HepG2 (cell line): ENCODE measurements around the gene ADCY5. TPM values are rescaled to one million over a fixed set of nuclear protein-coding genes. Genes with fewer than 3 reads are reported as not detected.

Source experiments
- ATAC-seq: fragments of 200-7000 bp; cut with Tn5 transposase; 3 replicates; pipeline ENCODE4 v1.9.1; 2020; ENCODE audit warnings: mild to moderate bottlenecking, moderate library complexity
- BruUV-seq: library from RNA; stranded (reverse); fragments of 400-500 nt; replicated peaks from 2 replicates; lab custom pipeline; 2021; lab: Mats Ljungman, UMichigan
- CTCF ChIA-PET: fragments of 300-600 bp; formaldehyde crosslinking; extraction: SDS; loops from one replicate; lab custom pipeline; 2021; ENCODE audit warnings: low total read pairs, inconsistent platforms, low intra/inter-chr PET ratio; lab: Yijun Ruan, JAX
- POLR2A ChIA-PET: fragments of 350-600 bp; sonication (Branson Sonifier 250); formaldehyde crosslinking; loops from one replicate; lab custom pipeline; 2020; ENCODE audit warnings: antibody characterized with exemption, inconsistent platforms; lab: Yijun Ruan, JAX
- DNase-seq: peaks from one replicate; pipeline ENCODE4 v3.0.0-alpha.2; 2015; ENCODE audit warnings: low spot score
- FAIRE-seq: peaks from 3 replicates; lab custom pipeline; 2011; peaks lifted over from hg19 to GRCh38; lab: Jason Lieb, UNC
- H2AFZ ChIP-seq: one replicate; pipeline ENCODE4 v1.6.1; 2011; ENCODE audit warnings: low read length, inconsistent platforms
- H3K27ac ChIP-seq: fragments of 300-600 bp; 3 replicates; pipeline ENCODE4 v1.8.0; 2011; ENCODE audit warnings: mixed run types, mild to moderate bottlenecking, mixed read lengths, low read length, inconsistent platforms; ENCODE audit not compliant: insufficient read depth; ENCODE audit errors: extremely low read length
- H3K27me3 ChIP-seq, 2 experiments: fragments of 200-600 bp in 1 of 2; 2 replicates in 1 of 2; 3 replicates in 1 of 2; pipeline versions ENCODE4 v1.6.0 to v1.8.0; 2011; ENCODE audit warnings: low read length in 2 of 2, mild to moderate bottlenecking in 2 of 2, moderate library complexity in 2 of 2, inconsistent platforms in 1 of 2; ENCODE audit not compliant: insufficient read depth in 2 of 2, control insufficient read depth in 1 of 2
- H3K36me3 ChIP-seq, 2 experiments: fragments of 200-600 bp in 1 of 2; replicated peaks in 1 of 2; 2 replicates in 1 of 2; 3 replicates in 1 of 2; pipeline versions ENCODE4 v1.5.1 to v1.8.0; 2011; ENCODE audit warnings: low read length in 2 of 2, inconsistent platforms in 1 of 2; ENCODE audit not compliant: insufficient read depth in 2 of 2, control insufficient read depth in 1 of 2
- H3K4me1 ChIP-seq: 2 replicates; pipeline ENCODE4 v1.5.1; 2012; ENCODE audit warnings: low read length, inconsistent platforms; ENCODE audit not compliant: insufficient read depth
- H3K4me2 ChIP-seq: 2 replicates; pipeline ENCODE4 v1.6.0; 2011; ENCODE audit warnings: low read depth, low read length, inconsistent platforms
- H3K4me3 ChIP-seq, 3 experiments: fragments of 200-600 bp in 1 of 3; sonication (generic), shearing (Covaris generic) in 1 of 3; replicated peaks in 1 of 3; 2 replicates each; pipeline ENCODE4 v1.5.1; 2011 to 2016; ENCODE audit warnings: low read length in 3 of 3, inconsistent platforms in 2 of 3, low read depth in 2 of 3, mild to moderate bottlenecking in 2 of 3, control low read depth in 1 of 3, mixed read lengths in 1 of 3; ENCODE audit not compliant: insufficient read depth in 1 of 3
- H3K79me2 ChIP-seq: one replicate; pipeline ENCODE4 v1.6.1; 2011; ENCODE audit warnings: low read length, inconsistent platforms; ENCODE audit not compliant: insufficient read depth
- H3K9ac ChIP-seq: 2 replicates; pipeline ENCODE4 v1.6.0; 2011; ENCODE audit warnings: mild to moderate bottlenecking, low read depth, low read length, inconsistent platforms; ENCODE audit not compliant: insufficient read depth
- H3K9me3 ChIP-seq: 2 replicates; pipeline ENCODE4 v1.5.1; 2012; ENCODE audit warnings: mild to moderate bottlenecking, low read length
- H4K20me1 ChIP-seq: 2 replicates; pipeline ENCODE4 v1.6.0; 2011; ENCODE audit warnings: inconsistent platforms, mild to moderate bottlenecking, low read length, moderate library complexity; ENCODE audit not compliant: insufficient read depth
- CBX1 ChIP-seq: IDR thresholded peaks from one replicate; pipeline ENCODE4 v1.6.1; 2016; ENCODE audit warnings: antibody characterized with exemption, low read depth
- NCOA2 ChIP-seq: sonication (generic); formaldehyde crosslinking; IDR thresholded peaks from 2 replicates; pipeline ENCODE4 v1.8.0; 2022; ENCODE audit warnings: inconsistent platforms
- PRPF4 ChIP-seq: fragments of 200-400 bp; formaldehyde crosslinking; IDR thresholded peaks from 2 replicates; pipeline ENCODE4 v1.6.1; 2016; ENCODE audit warnings: low read length, low read depth; ENCODE audit not compliant: poor library complexity, severe bottlenecking
- RBAK ChIP-seq: sonication (generic); formaldehyde crosslinking; IDR thresholded peaks from 2 replicates; pipeline ENCODE4 v1.5.1; 2020; ENCODE audit warnings: mild to moderate bottlenecking, missing genetic modification reagents
- RFX3 ChIP-seq: IDR thresholded peaks from 2 replicates; pipeline ENCODE4 v1.6.1; 2016; ENCODE audit warnings: missing biosample characterization, missing genetic modification reagents
- SPEN ChIP-seq: sonication (generic); formaldehyde crosslinking; IDR thresholded peaks from 2 replicates; pipeline ENCODE4 v1.5.1; 2020; ENCODE audit warnings: low read depth, mild to moderate bottlenecking, missing genetic modification reagents
- SYNCRIP ChIP-seq: fragments of 200-400 bp; formaldehyde crosslinking; IDR thresholded peaks from 2 replicates; pipeline ENCODE4 v1.6.1; 2018; ENCODE audit warnings: mild to moderate bottlenecking, low read depth, low read length; ENCODE audit not compliant: insufficient read depth
- ZKSCAN5 ChIP-seq: sonication (generic); formaldehyde crosslinking; IDR thresholded peaks from 2 replicates; pipeline ENCODE4 v1.5.1; 2020; ENCODE audit warnings: mild to moderate bottlenecking, missing genetic modification reagents
- ZNF10 ChIP-seq: sonication (generic); formaldehyde crosslinking; IDR thresholded peaks from 2 replicates; pipeline ENCODE4 v1.4.0; 2020; ENCODE audit warnings: mild to moderate bottlenecking, low read depth, missing genetic modification reagents, borderline replicate concordance
- ZNF276 ChIP-seq: sonication (generic); formaldehyde crosslinking; IDR thresholded peaks from 2 replicates; pipeline ENCODE4 v1.4.0; 2020; ENCODE audit warnings: mild to moderate bottlenecking, low read depth, missing genetic modification reagents
- ZNF44 ChIP-seq: sonication (generic); formaldehyde crosslinking; IDR thresholded peaks from 2 replicates; pipeline ENCODE4 v1.5.1; 2020; ENCODE audit warnings: mild to moderate bottlenecking, missing genetic modification reagents
- ZNF484 ChIP-seq: sonication (generic); formaldehyde crosslinking; IDR thresholded peaks from 2 replicates; pipeline ENCODE4 v1.5.1; 2020; ENCODE audit warnings: mild to moderate bottlenecking, low read depth, missing genetic modification reagents, borderline replicate concordance
- WGBS: methylation state at CpG from one replicate; pipeline ENCODE4 v1.1.6; 2017; ENCODE audit warnings: low lambda C conversion rate; 5-methylcytosine and 5-hydroxymethylcytosine counted together
- in situ Hi-C: cut with HindIII; loops from 2 replicates; pipeline ENCODE4 v1.10.0; 2017; ENCODE audit warnings: low pct_unique_long_range_greater_than_20kb; ENCODE audit not compliant: extremely low pct_ligation_motif_present
- intact Hi-C: fragments of 100-400 bp; cut with micrococcal nuclease; formaldehyde crosslinking; loops from one replicate; pipeline ENCODE4 v1.10.0; 2022; ENCODE audit not compliant: unreplicated experiment
- polyA plus RNA-seq, 8 experiments: library from polyadenylated mRNA; depleted of rRNA in 3 of 8; stranded (reverse) in 7 of 8; unstranded in 1 of 8; fragments of >200 nt; fragmentation: Illumina TruSeq in 4 of 8; extraction: Trizol in 4 of 8; gene quantifications; 2 replicates each; pipeline versions ENCODE4 v1.2.1 to v1.2.3, GENCODE V29; 2011 to 2016; ENCODE audit warnings: low read depth in 4 of 8, missing spikeins in 1 of 8, mixed read lengths in 1 of 8; ENCODE audit not compliant: insufficient read depth in 1 of 8
- total RNA-seq, 5 experiments: library from RNA; depleted of rRNA; stranded (reverse); fragments of >200 nt; fragmentation: Illumina TruSeq; extraction: Trizol; gene quantifications; 2 replicates each; pipeline ENCODE4 v1.2.3, GENCODE V29; 2016; ENCODE audit warnings: low read depth in 1 of 5
- TF ChIP-seq, protein P1 (sequence below): sonication (generic); formaldehyde crosslinking; conservative IDR thresholded peaks from 2 replicates; pipeline ENCODE4 v1.4.0; 2020; ENCODE audit warnings: missing genetic modification reagents
- TF ChIP-seq, protein P2 (sequence below): sonication (generic); formaldehyde crosslinking; IDR thresholded peaks from 2 replicates; pipeline ENCODE4 v1.4.0; 2020; ENCODE audit warnings: mild to moderate bottlenecking, missing genetic modification reagents

Gene ADCY5
- total and polyA plus RNA-seq, 2 of the 13 experiments (the other 11 are each of a cell fraction or from before 2014, with no cell fraction given), result not detected

DNA sequence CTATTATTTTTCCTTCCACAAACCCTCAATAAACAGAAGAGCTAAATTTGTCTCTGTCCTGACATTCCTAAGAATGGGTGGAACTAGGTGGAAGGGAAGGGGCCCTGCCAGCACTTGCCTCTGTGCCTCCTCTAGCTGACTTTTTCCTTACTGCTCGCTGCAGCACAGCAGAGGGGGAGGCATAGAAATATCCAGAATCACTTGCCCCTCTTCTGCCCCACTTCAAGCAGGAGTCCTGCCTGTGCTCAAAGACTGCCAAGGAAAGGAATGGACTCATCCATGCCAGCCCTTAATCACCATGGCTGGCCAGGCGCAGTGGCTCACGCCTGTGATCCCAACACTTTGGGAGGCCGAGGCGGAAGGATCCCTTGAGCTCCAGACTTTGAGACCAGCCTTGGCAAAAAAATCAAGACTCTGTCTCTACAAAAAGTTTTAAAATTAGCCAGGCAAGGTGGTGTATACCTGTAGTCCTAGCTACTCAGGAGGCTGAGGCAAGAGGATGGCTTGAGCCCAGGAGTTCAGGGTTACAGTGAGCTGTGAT lies 51.8 kb downstream of the ADCY5 start (continued):
- TF ChIP-seq ZKSCAN5 (CRISPR knock-in tag), result no peak
- TF ChIP-seq, protein P1, sequence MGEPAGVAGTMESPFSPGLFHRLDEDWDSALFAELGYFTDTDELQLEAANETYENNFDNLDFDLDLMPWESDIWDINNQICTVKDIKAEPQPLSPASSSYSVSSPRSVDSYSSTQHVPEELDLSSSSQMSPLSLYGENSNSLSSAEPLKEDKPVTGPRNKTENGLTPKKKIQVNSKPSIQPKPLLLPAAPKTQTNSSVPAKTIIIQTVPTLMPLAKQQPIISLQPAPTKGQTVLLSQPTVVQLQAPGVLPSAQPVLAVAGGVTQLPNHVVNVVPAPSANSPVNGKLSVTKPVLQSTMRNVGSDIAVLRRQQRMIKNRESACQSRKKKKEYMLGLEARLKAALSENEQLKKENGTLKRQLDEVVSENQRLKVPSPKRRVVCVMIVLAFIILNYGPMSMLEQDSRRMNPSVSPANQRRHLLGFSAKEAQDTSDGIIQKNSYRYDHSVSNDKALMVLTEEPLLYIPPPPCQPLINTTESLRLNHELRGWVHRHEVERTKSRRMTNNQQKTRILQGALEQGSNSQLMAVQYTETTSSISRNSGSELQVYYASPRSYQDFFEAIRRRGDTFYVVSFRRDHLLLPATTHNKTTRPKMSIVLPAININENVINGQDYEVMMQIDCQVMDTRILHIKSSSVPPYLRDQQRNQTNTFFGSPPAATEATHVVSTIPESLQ (CRISPR knock-in tag), result no peak
- TF ChIP-seq, all 625 proteins: peak for 0

DNA sequence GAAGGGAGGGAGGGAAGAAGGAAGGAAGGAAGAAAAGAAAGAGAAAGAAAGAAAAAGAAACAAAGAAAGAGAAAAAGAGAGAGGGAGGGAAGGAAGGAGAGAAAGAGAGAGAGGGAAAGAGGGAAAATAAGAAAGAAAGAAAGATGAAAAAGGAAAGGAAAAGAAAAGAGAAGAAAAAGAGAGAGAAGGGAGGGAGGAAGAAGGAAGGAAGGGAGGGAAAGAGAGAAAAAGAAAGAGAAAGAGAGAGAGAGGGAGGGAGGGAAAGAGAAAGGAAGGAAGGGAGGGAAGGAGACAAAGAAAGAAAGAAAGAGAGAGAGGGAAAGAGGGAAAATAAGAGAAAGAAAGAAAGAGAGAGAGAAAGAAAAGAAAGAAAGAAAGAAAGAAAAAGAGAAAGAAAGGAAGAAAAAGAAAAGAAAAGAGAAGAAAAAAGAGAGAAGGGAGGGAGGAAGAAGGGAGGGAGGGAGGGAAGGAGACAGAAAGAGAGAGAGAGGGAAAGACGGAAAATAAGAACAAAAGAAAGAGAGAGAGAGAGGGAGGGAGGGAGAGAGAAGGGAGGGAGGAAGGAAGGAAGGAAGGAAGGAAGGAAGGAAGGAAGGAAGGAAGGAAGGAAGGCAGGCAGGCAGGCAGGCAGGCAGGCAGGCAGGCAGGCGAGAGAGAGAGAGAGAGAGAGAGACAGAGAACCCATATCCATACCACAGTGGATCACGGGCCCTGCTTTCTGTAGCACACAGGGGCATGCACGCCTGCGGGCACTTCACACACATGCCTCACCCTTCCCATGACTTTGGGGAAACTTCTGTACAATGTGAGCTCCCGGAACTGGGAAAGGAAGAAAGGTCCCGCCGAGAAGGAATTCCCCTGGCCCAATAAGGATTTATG lies 52.5 kb downstream of the ADCY5 start:
- Histone ChIP-seq H4K20me1 (no peaks in the 10 kb centered on the region), H2AFZ (no peak overlapping the region), H3K4me3 (no peak overlapping the region), H3K79me2 (no peaks in the 10 kb centered on the region), H3K27ac (no peak overlapping the region), H3K27me3 (peaks cover 0 to 20% of the 10 kb centered on the region in 2 experiments; a peak in 2 of 5 replicates), H3K36me3 (no peaks in the 10 kb centered on the region), H3K4me1 (no peaks in the 10 kb centered on the region), H3K9ac (no peak overlapping the region), H3K9me3 (no peaks in the 10 kb centered on the region), H3K4me2 (no peak overlapping the region)
- no TSS peak for BruUV-seq
- WGBS, result 50% methylated on average over 8 of the region's 8 CpGs
- ChIA-PET CTCF (no interaction called here), POLR2A (no interaction called here)
- intact Hi-C loops, result no loop called here
- no peak for DNase-seq
- no peak for FAIRE-seq
- no peak for ATAC-seq
- in situ Hi-C loops, result no loop called here
- no peak for TF ChIP-seq PRPF4
- no peak for TF ChIP-seq ZNF276 (CRISPR knock-in tag)
- TF ChIP-seq CBX1, result no peak
- no peak for TF ChIP-seq ZNF10
- TF ChIP-seq NCOA2, result no peak
- TF ChIP-seq, protein P2, sequence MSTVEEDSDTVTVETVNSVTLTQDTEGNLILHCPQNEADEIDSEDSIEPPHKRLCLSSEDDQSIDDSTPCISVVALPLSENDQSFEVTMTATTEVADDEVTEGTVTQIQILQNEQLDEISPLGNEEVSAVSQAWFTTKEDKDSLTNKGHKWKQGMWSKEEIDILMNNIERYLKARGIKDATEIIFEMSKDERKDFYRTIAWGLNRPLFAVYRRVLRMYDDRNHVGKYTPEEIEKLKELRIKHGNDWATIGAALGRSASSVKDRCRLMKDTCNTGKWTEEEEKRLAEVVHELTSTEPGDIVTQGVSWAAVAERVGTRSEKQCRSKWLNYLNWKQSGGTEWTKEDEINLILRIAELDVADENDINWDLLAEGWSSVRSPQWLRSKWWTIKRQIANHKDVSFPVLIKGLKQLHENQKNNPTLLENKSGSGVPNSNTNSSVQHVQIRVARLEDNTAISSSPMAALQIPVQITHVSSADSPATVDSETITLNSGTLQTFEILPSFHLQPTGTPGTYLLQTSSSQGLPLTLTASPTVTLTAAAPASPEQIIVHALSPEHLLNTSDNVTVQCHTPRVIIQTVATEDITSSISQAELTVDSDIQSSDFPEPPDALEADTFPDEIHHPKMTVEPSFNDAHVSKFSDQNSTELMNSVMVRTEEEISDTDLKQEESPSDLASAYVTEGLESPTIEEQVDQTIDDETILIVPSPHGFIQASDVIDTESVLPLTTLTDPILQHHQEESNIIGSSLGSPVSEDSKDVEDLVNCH (CRISPR knock-in tag), result no peak
- no peak for TF ChIP-seq SPEN
- TF ChIP-seq ZNF484 (CRISPR knock-in tag), result no peak
- no peak for TF ChIP-seq SYNCRIP
- TF ChIP-seq RBAK (CRISPR knock-in tag), result no peak
- TF ChIP-seq ZNF44 (CRISPR knock-in tag), result no peak
- TF ChIP-seq RFX3, result no peak
